ENCODE data around the gene TMCC2.

The TMCC2 gene

GRCh38 chr1:205271277-205271676 lies 43.5 kb downstream of the TMCC2 start:
- TF ChIP-seq CTCF (IDR thresholded peaks at IDR 0.05; ENCODE audit: control extremely low read depth, extremely low read depth, low read depth, missing control alignments) = no peak
- ChIA-PET CTCF (interaction anchor here (0.8 to 42.6 kb wide), 13 partner anchors 9 to 438 kb away, joined by 3 to 1591 read pairs (median 5); partner anchors contain the start of gene NUAK2), POLR2A (no interaction called here)
- DNase-seq (ENCODE audit: extremely low spot score) = no peak

- ChIA-PET CTCF (interaction anchor here (0.8 to 42.6 kb wide), 14 partner anchors 8 to 438 kb away, joined by 3 to 1591 read pairs (median 4); partner anchors contain the start of gene NUAK2), POLR2A (no interaction called here)
- no peak for DNase-seq (ENCODE audit: extremely low spot score)
- TF ChIP-seq CTCF (IDR thresholded peaks at IDR 0.05; ENCODE audit: control extremely low read depth, extremely low read depth, low read depth, missing control alignments) = no peak
These were observed 44.0 kb downstream of the TMCC2 start for GRCh38 chr1:205271745-205272144.

DNA sequence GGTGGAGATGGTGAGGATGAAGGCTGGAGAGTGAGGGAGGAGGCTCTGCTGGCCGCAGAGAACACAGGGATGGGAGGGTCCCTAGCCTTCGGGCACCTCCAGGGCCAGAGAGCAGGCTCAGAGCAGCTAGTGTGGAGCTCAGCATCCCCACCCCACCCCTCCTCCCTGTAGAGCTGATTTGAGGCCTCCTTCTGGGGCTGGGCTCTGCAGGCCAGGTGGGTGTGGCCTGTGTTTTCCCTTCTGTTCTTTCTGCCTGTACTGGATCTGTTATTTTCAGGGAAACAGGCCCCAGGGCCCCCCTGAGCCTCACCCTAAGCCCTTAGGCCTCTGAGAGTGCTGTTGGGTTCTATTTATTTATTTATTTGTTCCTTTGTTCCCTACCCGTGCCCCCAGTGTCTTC lies 44.8 kb downstream of the TMCC2 start:
- CTCF ChIA-PET = interaction anchor here (0.8 to 42.6 kb wide), 16 partner anchors 13 to 437 kb away, joined by 3 to 1591 read pairs (median 4); partner anchors contain the start of gene NUAK2
- DNase-seq (ENCODE audit: extremely low spot score) = no peak
- TF ChIP-seq CTCF (IDR thresholded peaks at IDR 0.05; ENCODE audit: control extremely low read depth, extremely low read depth, low read depth, missing control alignments) = no peak
- POLR2A ChIA-PET = no interaction called here

GRCh38 chr1:205273551-205273982 lies 45.8 kb downstream of the TMCC2 start:
- peak; percentile 91 for TF ChIP-seq CTCF (IDR thresholded peaks at IDR 0.05; ENCODE audit: control extremely low read depth, extremely low read depth, low read depth, missing control alignments)
- ChIA-PET POLR2A (interaction anchor here (1.0 kb wide), 1 partner anchor 52 kb away, joined by 4 read pairs; no protein-coding TSS in a partner anchor), CTCF (interaction anchor here (0.6 to 42.6 kb wide), 41 partner anchors 15 to 437 kb away, joined by 3 to 1591 read pairs (median 4); partner anchors contain the start of genes NUAK2 and TMCC2)
- DNase-seq (ENCODE audit: extremely low spot score) = peak; percentile 90

DNA sequence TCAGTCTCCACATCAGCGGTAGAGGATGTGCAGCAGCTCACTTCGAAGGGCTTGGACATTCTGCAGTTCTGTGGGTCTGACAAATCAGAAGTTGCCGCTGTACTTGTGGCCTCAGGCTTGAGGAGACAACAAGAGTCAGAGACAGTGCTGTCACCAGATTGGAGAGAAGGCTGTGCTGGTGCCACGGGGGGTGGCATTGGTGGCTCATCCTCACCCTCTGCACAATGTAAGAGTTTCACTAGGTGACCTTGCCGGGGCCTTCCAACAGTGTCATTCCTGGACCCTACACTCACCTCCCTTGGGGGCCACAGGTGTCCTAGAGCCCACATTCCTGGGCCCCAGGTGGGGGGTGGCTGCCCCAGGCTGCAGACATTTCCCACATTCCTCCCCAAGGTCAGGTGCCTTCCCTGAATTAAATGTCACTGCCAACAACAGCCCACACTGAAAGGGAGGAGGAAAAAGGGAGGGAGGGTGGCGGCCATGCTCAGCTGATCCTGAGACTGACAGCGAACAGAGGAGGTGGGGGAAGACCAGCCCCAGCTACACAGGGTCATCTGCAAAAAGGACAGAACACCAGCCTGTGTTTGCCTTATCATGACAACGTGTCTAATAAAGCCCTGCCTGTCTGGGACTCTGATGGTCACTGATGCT lies 46.4 kb downstream of the TMCC2 start:
- TF ChIP-seq CTCF (IDR thresholded peaks at IDR 0.05; ENCODE audit: control extremely low read depth, extremely low read depth, low read depth, missing control alignments) = no peak
- ChIA-PET CTCF (interaction anchor here (0.6 to 42.6 kb wide), 40 partner anchors 15 to 437 kb away, joined by 3 to 1591 read pairs (median 4); partner anchors contain the start of genes NUAK2 and TMCC2), POLR2A (interaction anchor here (1.0 kb wide), 1 partner anchor 51 kb away, joined by 4 read pairs; no protein-coding TSS in a partner anchor)
- no peak for DNase-seq (ENCODE audit: extremely low spot score)

GRCh38 chr1:205275133-205275532 lies 47.4 kb downstream of the TMCC2 start:
- CTCF ChIA-PET = interaction anchor here (0.8 to 42.6 kb wide), 5 partner anchors 15 to 383 kb away, joined by 3 to 1591 read pairs (median 246); partner anchors contain the start of gene NUAK2
- no peak for TF ChIP-seq CTCF (IDR thresholded peaks at IDR 0.05; ENCODE audit: control extremely low read depth, extremely low read depth, low read depth, missing control alignments)
- DNase-seq (ENCODE audit: extremely low spot score) = no peak
- POLR2A ChIA-PET = no interaction called here

Data from GM10248 (cell line).